Measurements from ENCODE around the gene CORO2A.

CORO2A gene

GRCh38 chr9:98182889-98183599 lies 9.4 kb downstream of the CORO2A start:
- no peak overlapping the region for H2AK5ac ChIP-seq (ENCODE audit: low read length)
- no peak overlapping the region for H2BK15ac ChIP-seq (replicated peaks; ENCODE audit: low read depth)
- no peak for DNase-seq
- no CpG with 5 or more reads among the region's 9 CpGs for WGBS (ENCODE audit: extremely low coverage, insufficient coverage, low lambda C conversion rate)
- H3K9ac ChIP-seq (ENCODE audit: low read length) = no peak overlapping the region
- H3K27me3 ChIP-seq (ENCODE audit: insufficient read depth, low read length, poor library complexity) = no peaks in the 10 kb centered on the region
- peaks cover 19% of the 10 kb centered on the region for H3K79me1 ChIP-seq (ENCODE audit: low read length)
- no peak overlapping the region for H3K56ac ChIP-seq (ENCODE audit: low read length)
- no peak overlapping the region for H4K8ac ChIP-seq (ENCODE audit: low read depth, low read length)
- H4K5ac ChIP-seq (ENCODE audit: low read length) = no peak overlapping the region
- H3K79me2 ChIP-seq (ENCODE audit: control insufficient read depth, insufficient read depth, low read length) = peaks cover 37% of the 10 kb centered on the region
- H2BK120ac ChIP-seq (ENCODE audit: low read depth, low read length) = no peak overlapping the region
- no peak overlapping the region for H2BK5ac ChIP-seq (ENCODE audit: low read length)
- no peaks in the 10 kb centered on the region for H3K36me3 ChIP-seq (ENCODE audit: control insufficient read depth, insufficient read depth, low read length)
- H3K4me1 ChIP-seq (ENCODE audit: control insufficient read depth, low read depth, low read length) = peaks cover 2% of the 10 kb centered on the region
- no peak overlapping the region for H3K4me3 ChIP-seq (ENCODE audit: low read length)
- no peak overlapping the region for H3K18ac ChIP-seq (ENCODE audit: low read length)
- H3K4me2 ChIP-seq (ENCODE audit: low read length) = no peak overlapping the region
- H3K4ac ChIP-seq (ENCODE audit: low read depth, low read length) = no peak overlapping the region
- no peak overlapping the region for H3K27ac ChIP-seq (ENCODE audit: low read depth, low read length)
- no peak overlapping the region for H3K23ac ChIP-seq (ENCODE audit: low read length)

DNA sequence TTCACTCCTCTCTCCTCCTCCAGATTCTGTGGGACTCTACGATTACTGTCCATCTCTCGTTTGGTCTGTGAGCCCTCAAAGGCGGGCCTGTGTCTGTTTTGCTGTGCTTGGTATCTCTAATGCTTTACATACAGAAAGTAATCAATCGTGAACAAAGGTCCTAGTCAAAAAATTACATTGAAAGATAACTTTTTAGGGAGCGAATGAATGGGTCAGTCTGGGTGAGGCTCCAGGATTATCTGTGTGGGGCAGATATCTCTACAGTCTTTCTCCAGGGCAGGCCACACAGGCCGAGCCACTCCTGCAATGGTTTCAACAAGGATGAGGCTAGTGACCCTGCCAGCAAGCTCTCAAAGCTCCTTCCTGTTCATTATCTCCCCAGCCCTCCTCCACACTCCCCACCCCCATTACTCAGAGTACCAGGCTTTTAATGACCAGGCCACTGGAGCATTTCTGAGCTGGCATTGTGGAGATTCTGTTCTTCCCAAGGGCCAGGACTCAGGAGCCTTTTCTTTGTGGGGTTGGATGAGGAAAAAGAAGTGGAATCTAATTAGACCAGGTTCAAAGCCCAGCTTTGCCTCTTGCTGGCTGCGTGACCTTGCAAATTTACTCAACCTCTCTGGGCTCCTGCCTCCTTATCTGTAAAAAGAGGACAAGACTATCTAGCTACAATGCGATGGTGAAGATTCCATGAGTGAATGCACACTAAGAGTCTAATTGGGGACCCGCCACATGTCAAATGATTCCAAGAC lies 10.2 kb downstream of the CORO2A start:
- no peak overlapping the region for H3K4me3 ChIP-seq (ENCODE audit: low read length)
- peak; percentile 61 for DNase-seq
- no peak overlapping the region for H3K4me2 ChIP-seq (ENCODE audit: low read length)
- peak overlapping the region; percentile 1 for H3K9ac ChIP-seq (ENCODE audit: low read length)
- peak overlapping the region; percentile 62 for H3K56ac ChIP-seq (ENCODE audit: low read length)
- H3K79me2 ChIP-seq (ENCODE audit: control insufficient read depth, insufficient read depth, low read length) = peaks cover 35% of the 10 kb centered on the region
- H3K18ac ChIP-seq (ENCODE audit: low read length) = no peak overlapping the region
- no peaks in the 10 kb centered on the region for H3K27me3 ChIP-seq (ENCODE audit: insufficient read depth, low read length, poor library complexity)
- no peak overlapping the region for H3K4ac ChIP-seq (ENCODE audit: low read depth, low read length)
- H3K79me1 ChIP-seq (ENCODE audit: low read length) = peaks cover 19% of the 10 kb centered on the region
- no peak overlapping the region for H3K23ac ChIP-seq (ENCODE audit: low read length)
- H2BK15ac ChIP-seq (replicated peaks; ENCODE audit: low read depth) = no peak overlapping the region
- no peak overlapping the region for H2BK5ac ChIP-seq (ENCODE audit: low read length)
- H3K36me3 ChIP-seq (ENCODE audit: control insufficient read depth, insufficient read depth, low read length) = no peaks in the 10 kb centered on the region
- no peak overlapping the region for H3K27ac ChIP-seq (ENCODE audit: low read depth, low read length)
- H4K8ac ChIP-seq (ENCODE audit: low read depth, low read length) = no peak overlapping the region
- WGBS (ENCODE audit: extremely low coverage, insufficient coverage, low lambda C conversion rate) = no CpG with 5 or more reads among the region's 9 CpGs
- H2AK5ac ChIP-seq (ENCODE audit: low read length) = no peak overlapping the region
- H4K5ac ChIP-seq (ENCODE audit: low read length) = no peak overlapping the region
- H2BK120ac ChIP-seq (ENCODE audit: low read depth, low read length) = no peak overlapping the region
- peaks cover 2% of the 10 kb centered on the region for H3K4me1 ChIP-seq (ENCODE audit: control insufficient read depth, low read depth, low read length)

GRCh38 chr9:98181746-98182068 lies 10.7 kb downstream of the CORO2A start:
- Histone ChIP-seq H3K36me3 (ENCODE audit: control insufficient read depth, insufficient read depth, low read length) (no peaks in the 10 kb centered on the region), H4K5ac (ENCODE audit: low read length) (no peak overlapping the region), H3K18ac (ENCODE audit: low read length) (no peak overlapping the region), H2BK5ac (ENCODE audit: low read length) (no peak overlapping the region), H3K9ac (ENCODE audit: low read length) (peak overlapping the region; percentile 1), H3K27ac (ENCODE audit: low read depth, low read length) (no peak overlapping the region), H4K8ac (ENCODE audit: low read depth, low read length) (no peak overlapping the region), H3K79me1 (ENCODE audit: low read length) (peaks cover 18% of the 10 kb centered on the region), H3K56ac (ENCODE audit: low read length) (peak overlapping the region; percentile 62), H3K4me3 (ENCODE audit: low read length) (no peak overlapping the region), H3K4me1 (ENCODE audit: control insufficient read depth, low read depth, low read length) (peaks cover 2% of the 10 kb centered on the region), H3K4ac (ENCODE audit: low read depth, low read length) (no peak overlapping the region), H3K79me2 (ENCODE audit: control insufficient read depth, insufficient read depth, low read length) (peaks cover 36% of the 10 kb centered on the region), H3K4me2 (ENCODE audit: low read length) (no peak overlapping the region), H2BK120ac (ENCODE audit: low read depth, low read length) (no peak overlapping the region), H2BK15ac (replicated peaks; ENCODE audit: low read depth) (no peak overlapping the region), H3K27me3 (ENCODE audit: insufficient read depth, low read length, poor library complexity) (no peaks in the 10 kb centered on the region), H2AK5ac (ENCODE audit: low read length) (no peak overlapping the region), H3K23ac (ENCODE audit: low read length) (no peak overlapping the region)
- WGBS (ENCODE audit: extremely low coverage, insufficient coverage, low lambda C conversion rate) = no CpG with 5 or more reads among the region's 5 CpGs
- no peak for DNase-seq

- Histone ChIP-seq H3K56ac (ENCODE audit: low read length) (no peak overlapping the region), H4K8ac (ENCODE audit: low read depth, low read length) (no peak overlapping the region), H3K36me3 (ENCODE audit: control insufficient read depth, insufficient read depth, low read length) (no peaks in the 10 kb centered on the region), H3K4me3 (ENCODE audit: low read length) (no peak overlapping the region), H3K4me2 (ENCODE audit: low read length) (no peak overlapping the region), H3K27ac (ENCODE audit: low read depth, low read length) (no peak overlapping the region), H2BK5ac (ENCODE audit: low read length) (no peak overlapping the region), H2BK120ac (ENCODE audit: low read depth, low read length) (no peak overlapping the region), H3K4me1 (ENCODE audit: control insufficient read depth, low read depth, low read length) (peaks cover 2% of the 10 kb centered on the region), H3K23ac (ENCODE audit: low read length) (no peak overlapping the region), H3K4ac (ENCODE audit: low read depth, low read length) (no peak overlapping the region), H3K18ac (ENCODE audit: low read length) (no peak overlapping the region), H3K9ac (ENCODE audit: low read length) (no peak overlapping the region), H3K27me3 (ENCODE audit: insufficient read depth, low read length, poor library complexity) (no peaks in the 10 kb centered on the region), H4K5ac (ENCODE audit: low read length) (no peak overlapping the region), H2AK5ac (ENCODE audit: low read length) (no peak overlapping the region), H3K79me1 (ENCODE audit: low read length) (peaks cover 17% of the 10 kb centered on the region), H2BK15ac (replicated peaks; ENCODE audit: low read depth) (no peak overlapping the region), H3K79me2 (ENCODE audit: control insufficient read depth, insufficient read depth, low read length) (peaks cover 37% of the 10 kb centered on the region)
- DNase-seq = no peak
- whole genome bisulfite sequencing (ENCODE audit: extremely low coverage, insufficient coverage, low lambda C conversion rate) = no CpG with 5 or more reads among the region's 6 CpGs
Measured at GRCh38 chr9:98180996-98181395, 11.4 kb downstream of the CORO2A start.

DNA sequence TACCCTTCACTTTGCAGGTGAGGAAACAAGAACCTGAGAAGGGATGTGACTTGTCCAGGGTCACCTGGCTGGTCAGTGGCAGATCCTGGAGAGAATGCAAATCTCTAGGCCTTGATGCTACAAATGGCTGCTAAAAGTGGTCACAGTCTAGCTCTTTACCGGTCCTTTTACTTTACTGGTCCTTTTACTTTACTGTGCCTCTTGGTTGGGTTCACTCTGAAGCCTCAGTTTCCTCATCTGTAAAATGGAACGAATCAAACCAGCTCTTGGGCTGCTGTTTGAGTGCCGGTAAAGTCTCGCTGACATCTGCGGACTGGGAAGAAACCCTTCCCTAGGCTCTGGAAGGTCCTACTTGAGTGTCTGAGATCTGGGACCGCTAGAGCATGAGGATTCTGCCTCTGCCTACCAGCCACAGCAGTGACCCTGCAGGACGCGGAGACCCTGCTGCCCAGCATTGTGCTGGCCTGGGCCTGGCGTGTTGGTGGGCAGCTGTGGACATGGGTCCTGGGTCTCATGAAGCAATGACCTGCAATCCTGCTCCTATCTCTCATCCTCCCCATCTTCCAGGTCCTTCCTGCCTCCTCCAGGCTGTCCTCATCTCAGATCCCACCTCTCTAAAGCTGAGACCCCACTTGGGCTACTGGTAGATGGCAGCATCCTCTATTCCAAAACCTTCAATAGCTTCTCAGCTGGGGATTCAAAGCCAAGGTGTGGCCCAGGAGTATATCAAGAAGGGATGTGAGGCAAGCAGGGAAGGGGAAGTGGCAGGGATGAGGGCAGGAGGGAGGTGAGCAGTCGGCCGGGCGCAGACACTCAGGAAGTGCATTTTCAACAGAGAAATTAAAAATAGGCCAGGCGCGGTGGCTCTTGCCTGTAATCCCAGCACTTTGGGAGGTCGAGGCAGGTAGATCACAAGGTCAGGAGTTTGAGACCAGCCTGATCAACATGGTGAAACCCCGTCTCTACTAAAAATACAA lies 13.3 kb downstream of the CORO2A start:
- peaks cover 30% of the 10 kb centered on the region for H3K79me2 ChIP-seq (ENCODE audit: control insufficient read depth, insufficient read depth, low read length)
- no peak overlapping the region for H3K4ac ChIP-seq (ENCODE audit: low read depth, low read length)
- no peak overlapping the region for H3K4me2 ChIP-seq (ENCODE audit: low read length)
- no peak overlapping the region for H3K56ac ChIP-seq (ENCODE audit: low read length)
- H4K5ac ChIP-seq (ENCODE audit: low read length) = no peak overlapping the region
- no peak overlapping the region for H3K23ac ChIP-seq (ENCODE audit: low read length)
- no peak for DNase-seq
- peaks cover 2% of the 10 kb centered on the region for H3K4me1 ChIP-seq (ENCODE audit: control insufficient read depth, low read depth, low read length)
- no peak overlapping the region for H4K8ac ChIP-seq (ENCODE audit: low read depth, low read length)
- H3K27ac ChIP-seq (ENCODE audit: low read depth, low read length) = no peak overlapping the region
- no peak overlapping the region for H3K4me3 ChIP-seq (ENCODE audit: low read length)
- H3K27me3 ChIP-seq (ENCODE audit: insufficient read depth, low read length, poor library complexity) = no peaks in the 10 kb centered on the region
- H3K18ac ChIP-seq (ENCODE audit: low read length) = no peak overlapping the region
- H2BK120ac ChIP-seq (ENCODE audit: low read depth, low read length) = no peak overlapping the region
- H3K9ac ChIP-seq (ENCODE audit: low read length) = no peak overlapping the region
- no peak overlapping the region for H2BK5ac ChIP-seq (ENCODE audit: low read length)
- H2BK15ac ChIP-seq (replicated peaks; ENCODE audit: low read depth) = no peak overlapping the region
- peaks cover 10% of the 10 kb centered on the region for H3K79me1 ChIP-seq (ENCODE audit: low read length)
- H3K36me3 ChIP-seq (ENCODE audit: control insufficient read depth, insufficient read depth, low read length) = no peaks in the 10 kb centered on the region
- no CpG with 5 or more reads among the region's 16 CpGs for WGBS (ENCODE audit: extremely low coverage, insufficient coverage, low lambda C conversion rate)
- H2AK5ac ChIP-seq (ENCODE audit: low read length) = no peak overlapping the region

All from mesendoderm (in vitro differentiated cells).